ENCODE results near the gene GPRC5A. TPM values are rescaled to one million over a fixed set of nuclear protein-coding genes. Genes with fewer than 3 reads are reported as not detected.
"Not testable (repeated sequence)": the region's sequence is repeated elsewhere in the genome, so short reads cannot be mapped to it uniquely, and the experiment has no call there.

Gene GPRC5A
- total RNA-seq (2014; rRNA removed; shearing (Covaris generic)) = 32.9 and 37.8 TPM in 2 replicates
- polyA plus RNA-seq (2016; fragmentation: Nextera tagmentation; extraction: Ambion mirVana) = 84.8 and 85.9 TPM in 2 replicates

GRCh38 chr12:12891080-12891880 is at the start of gene GPRC5A:
TSS of gene GPRC5A (plus strand) at chr12:12891562. CDS start at chr12:12908250, 16,688 bp downstream.
- Histone ChIP-seq H3K27me3 (replicated peaks; ENCODE audit: insufficient read depth) (no peaks in the 10 kb centered on the region), H3K4me1 (ENCODE audit: insufficient read depth) (peaks cover 32% of the 10 kb centered on the region), H4K20me1 (ENCODE audit: insufficient read depth) (no peaks in the 10 kb centered on the region), H3K9ac (peak within 1 kb of the TSS; percentile 87), H3K4me2 (ENCODE audit: unreplicated experiment) (peak within 1 kb of the TSS; percentile 77), H3F3A (ENCODE audit: insufficient read depth) (peaks cover 32% of the 10 kb centered on the region), H3K36me3 (ENCODE audit: low read depth) (no peaks in the 10 kb centered on the region), H2AFZ (peak within 1 kb of the TSS; percentile 38), H3K27ac (peak within 1 kb of the TSS; percentile 88), H3K4me3 (peak within 1 kb of the TSS; percentile 75), H3K79me2 (ENCODE audit: insufficient read depth) (peaks cover 39% of the 10 kb centered on the region), H3K9me3 (ENCODE audit: low read depth) (no peaks in the 10 kb centered on the region), H3K9me2 (ENCODE audit: insufficient read depth) (no peaks in the 10 kb centered on the region)
- DNase-seq = peak; percentile 98
- 1 to 3% methylated on average over 45 to 49 of the region's 50 CpGs for WGBS, 2 experiments (ENCODE audit: low coverage in 1 of 2, low lambda C conversion rate in 2 of 2, missing lambda C conversion rate in 2 of 2)
- in situ Hi-C loops (cut with MboI) = no loop called here
- no peak for TF ChIP-seq EZH2phosphoT487 (IDR thresholded peaks at IDR 0.05; ENCODE audit: insufficient read depth, low read depth)
- TF ChIP-seq EZH2 (IDR thresholded peaks at IDR 0.05; ENCODE audit: insufficient read depth, poor library complexity, severe bottlenecking) = no peak

DNA sequence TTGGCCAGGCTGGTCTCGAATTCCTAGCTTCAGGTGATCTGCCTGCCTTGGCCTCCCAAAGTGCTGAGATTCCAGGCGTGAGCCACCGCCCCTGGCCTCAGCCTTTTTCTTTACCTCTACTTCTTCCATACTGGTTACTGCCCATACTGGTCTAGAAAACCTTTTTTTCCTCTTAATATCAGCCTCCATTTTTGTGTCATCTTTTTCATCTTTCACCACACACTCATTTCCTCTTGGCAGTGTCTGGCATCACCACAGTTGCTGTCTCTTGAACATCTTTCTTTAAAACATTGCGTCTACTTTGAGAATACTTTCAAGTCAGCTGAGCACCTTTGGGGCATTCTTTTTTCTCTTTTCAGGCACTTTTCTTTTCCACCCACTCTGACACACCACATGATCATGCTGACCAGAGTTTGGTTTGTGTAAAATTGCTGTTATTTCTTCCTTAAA is 45.5 kb upstream of the GPRC5A start:
- Histone ChIP-seq H3K27me3 (replicated peaks; ENCODE audit: insufficient read depth) (no peaks in the 10 kb centered on the region), H3K36me3 (ENCODE audit: low read depth) (peaks cover 5% of the 10 kb centered on the region), H3K27ac (no peak overlapping the region), H3K9me2 (ENCODE audit: insufficient read depth) (no peaks in the 10 kb centered on the region), H3K4me3 (no peak overlapping the region), H3F3A (ENCODE audit: insufficient read depth) (no peaks in the 10 kb centered on the region), H3K9ac (no peak overlapping the region), H2AFZ (no peak overlapping the region), H3K9me3 (ENCODE audit: low read depth) (no peaks in the 10 kb centered on the region), H3K79me2 (ENCODE audit: insufficient read depth) (no peaks in the 10 kb centered on the region), H3K4me1 (ENCODE audit: insufficient read depth) (peaks cover 13% of the 10 kb centered on the region), H4K20me1 (ENCODE audit: insufficient read depth) (no peaks in the 10 kb centered on the region), H3K4me2 (ENCODE audit: unreplicated experiment) (no peak overlapping the region)
- no peak for DNase-seq
- WGBS, 2 experiments (ENCODE audit: low coverage in 1 of 2, low lambda C conversion rate in 2 of 2, missing lambda C conversion rate in 2 of 2) = 88% methylated on average over 4 of the region's 4 CpGs
- TF ChIP-seq EZH2 (IDR thresholded peaks at IDR 0.05; ENCODE audit: insufficient read depth, poor library complexity, severe bottlenecking) (no peak), EZH2phosphoT487 (IDR thresholded peaks at IDR 0.05; ENCODE audit: insufficient read depth, low read depth) (no peak)
- in situ Hi-C loops (cut with MboI) = no loop called here

DNA sequence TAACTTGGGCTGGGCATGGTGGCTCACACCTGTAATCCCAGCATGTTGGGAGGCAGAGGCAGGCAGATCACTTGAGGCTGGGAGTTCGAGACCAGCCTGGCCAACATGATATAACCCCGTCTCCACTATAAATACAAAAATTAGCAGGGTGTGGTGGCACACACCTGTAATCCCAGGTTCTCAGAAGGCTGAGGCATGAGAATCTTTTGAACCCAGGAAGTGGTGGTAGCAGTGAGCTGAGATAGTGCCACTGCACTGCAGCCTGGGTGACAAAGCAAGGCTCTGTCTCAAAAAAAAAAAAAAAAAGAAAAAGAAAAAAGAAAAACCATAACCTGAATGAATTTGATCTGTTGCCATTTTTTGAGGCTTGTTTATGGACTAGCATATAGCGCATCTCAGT is 44.6 kb upstream of the GPRC5A start:
- H3K9me2 ChIP-seq (ENCODE audit: insufficient read depth); H3K27ac ChIP-seq; H3K36me3 ChIP-seq (ENCODE audit: low read depth); H3K9ac ChIP-seq; H2AFZ ChIP-seq; DNase-seq; H3K79me2 ChIP-seq (ENCODE audit: insufficient read depth); H3F3A ChIP-seq (ENCODE audit: insufficient read depth); H3K9me3 ChIP-seq (ENCODE audit: low read depth); H3K27me3 ChIP-seq (replicated peaks; ENCODE audit: insufficient read depth); H3K4me2 ChIP-seq (ENCODE audit: unreplicated experiment); H4K20me1 ChIP-seq (ENCODE audit: insufficient read depth); H3K4me3 ChIP-seq; in situ Hi-C loops (cut with MboI): not testable (repeated sequence)
- WGBS, 2 experiments (ENCODE audit: low coverage in 1 of 2, low lambda C conversion rate in 2 of 2, missing lambda C conversion rate in 2 of 2) = 95 to 98% methylated on average over 3 of the region's 3 CpGs
- peaks cover 13% of the 10 kb centered on the region for H3K4me1 ChIP-seq (ENCODE audit: insufficient read depth)

DNA sequence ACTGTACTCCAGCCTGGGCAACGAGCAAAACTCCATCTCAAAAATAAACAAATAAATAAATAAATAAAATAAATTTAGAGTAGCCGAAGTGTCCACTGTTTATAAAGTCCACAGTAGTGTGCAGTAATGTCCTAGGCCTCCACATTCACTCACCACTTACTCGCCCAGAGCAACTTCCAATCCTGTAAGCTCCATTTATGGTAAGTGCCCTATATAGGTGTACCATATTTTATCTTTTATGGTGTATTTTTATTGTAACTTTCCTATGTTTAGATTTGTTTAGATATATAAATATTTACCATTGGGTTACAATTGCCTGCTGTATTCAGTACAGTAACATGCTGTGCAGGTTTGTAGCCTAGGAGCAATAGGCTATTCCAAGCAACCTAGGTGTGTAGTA is 37.9 kb upstream of the GPRC5A start:
- Histone ChIP-seq H3K4me3 (no peak overlapping the region), H3K9me2 (ENCODE audit: insufficient read depth) (no peaks in the 10 kb centered on the region), H3K4me1 (ENCODE audit: insufficient read depth) (no peaks in the 10 kb centered on the region), H3K36me3 (ENCODE audit: low read depth) (peaks cover 5% of the 10 kb centered on the region), H3K9ac (no peak overlapping the region), H4K20me1 (ENCODE audit: insufficient read depth) (no peaks in the 10 kb centered on the region), H3F3A (ENCODE audit: insufficient read depth) (no peaks in the 10 kb centered on the region), H3K27ac (no peak overlapping the region), H3K27me3 (replicated peaks; ENCODE audit: insufficient read depth) (no peaks in the 10 kb centered on the region), H3K4me2 (ENCODE audit: unreplicated experiment) (no peak overlapping the region), H3K79me2 (ENCODE audit: insufficient read depth) (no peaks in the 10 kb centered on the region), H3K9me3 (ENCODE audit: low read depth) (no peaks in the 10 kb centered on the region), H2AFZ (no peak overlapping the region)
- in situ Hi-C loops (cut with MboI) = no loop called here
- no peak for TF ChIP-seq EZH2 (IDR thresholded peaks at IDR 0.05; ENCODE audit: insufficient read depth, poor library complexity, severe bottlenecking)
- no peak for DNase-seq
- 65 to 67% methylated on average over 3 of the region's 3 CpGs for WGBS, 2 experiments (ENCODE audit: low coverage in 1 of 2, low lambda C conversion rate in 2 of 2, missing lambda C conversion rate in 2 of 2)

Data from GM23248 (cell line).